Activated CD8-positive, alpha-beta memory T cell treated with anti-CD3 and anti-CD28 coated beads for 4 hours (primary cell): Measurements from ENCODE around the gene MTA1.
A peak's percentile ranks its signal among the peaks of the same experiment; 100 is the strongest.

Experiments used
- DNase-seq, 2 donors: peaks; one replicate each; pipeline ENCODE4 v3.0.0-alpha.2; 2020; ENCODE audit warnings: low read depth in 2 of 2

MTA1 gene

DNA sequence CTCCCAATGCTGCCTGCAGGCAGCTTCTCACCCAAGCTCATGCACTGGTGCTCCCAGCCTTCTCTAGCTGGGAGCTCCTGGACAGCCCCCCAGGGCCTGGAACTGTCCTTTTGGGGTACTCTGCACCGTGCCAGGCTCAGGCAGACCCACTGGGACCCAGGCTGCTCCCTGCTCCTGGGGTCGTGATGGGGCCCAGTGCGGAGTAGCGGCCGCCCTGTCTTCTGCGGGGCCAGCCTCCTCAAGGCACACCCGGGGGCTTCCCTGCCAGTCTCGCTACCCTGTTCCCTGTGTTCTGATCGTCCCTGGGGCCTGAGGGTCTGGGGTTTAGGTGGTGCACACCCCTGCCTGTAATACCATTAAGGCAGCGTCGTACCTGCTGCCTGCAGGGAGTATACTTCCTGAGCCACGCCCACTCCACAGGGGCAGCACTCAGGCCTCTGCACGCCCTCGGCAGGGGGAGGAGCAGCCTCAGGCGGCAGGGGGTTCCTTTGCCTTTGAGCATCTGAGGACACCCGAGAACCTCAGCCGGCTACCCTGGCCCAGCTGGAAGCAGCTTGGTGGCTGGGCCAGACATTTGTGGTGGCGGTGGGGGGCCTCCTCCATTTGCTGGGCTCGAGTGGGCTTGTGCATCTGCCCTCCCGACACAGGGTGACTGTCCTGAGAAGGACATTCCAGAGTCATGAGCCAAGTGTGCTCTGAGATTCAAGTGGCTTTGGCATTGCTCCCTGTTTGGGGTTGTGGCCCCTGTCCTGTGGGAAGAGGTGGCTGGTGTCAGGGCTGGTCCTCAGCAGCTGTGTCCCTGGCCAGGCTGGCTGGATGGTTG, 45.8 kb downstream of the MTA1 start:
- DNase-seq = no peak

DNA sequence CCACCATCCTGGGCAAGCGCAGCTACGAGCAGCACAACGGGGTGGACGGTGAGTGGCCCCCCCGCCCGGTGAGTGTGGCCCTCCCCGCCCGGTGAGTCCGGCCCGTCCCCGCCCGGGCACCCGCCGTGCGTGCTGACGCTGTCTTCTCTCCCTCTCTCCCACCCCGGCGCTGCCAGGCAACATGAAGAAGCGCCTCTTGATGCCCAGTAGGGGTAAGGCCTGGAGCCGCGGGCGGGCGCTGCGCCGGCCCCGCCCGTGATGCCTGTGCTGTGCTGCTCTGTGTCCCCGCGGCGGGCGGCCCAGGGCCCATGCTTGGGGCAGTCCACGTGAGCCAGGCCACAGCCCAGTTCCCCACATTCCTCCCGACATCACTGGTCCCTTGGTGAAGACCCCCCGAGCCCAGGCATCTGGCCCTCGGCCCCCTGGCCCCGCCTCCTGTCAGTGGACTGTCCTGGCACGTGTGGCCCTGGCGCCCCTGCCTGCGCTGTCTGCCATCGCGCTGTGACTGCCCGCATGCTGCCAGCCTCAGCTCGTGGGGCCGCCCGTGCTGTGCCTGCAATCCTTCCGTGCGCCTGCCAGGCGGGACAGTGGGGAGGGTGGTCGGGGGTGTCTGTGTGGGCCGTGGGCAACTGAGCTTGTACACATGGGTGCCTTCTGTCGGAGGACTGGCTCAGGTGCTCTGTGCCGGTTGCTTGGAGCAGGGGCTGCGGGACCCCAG, 47.1 kb downstream of the MTA1 start:
- no peak for DNase-seq

DNA sequence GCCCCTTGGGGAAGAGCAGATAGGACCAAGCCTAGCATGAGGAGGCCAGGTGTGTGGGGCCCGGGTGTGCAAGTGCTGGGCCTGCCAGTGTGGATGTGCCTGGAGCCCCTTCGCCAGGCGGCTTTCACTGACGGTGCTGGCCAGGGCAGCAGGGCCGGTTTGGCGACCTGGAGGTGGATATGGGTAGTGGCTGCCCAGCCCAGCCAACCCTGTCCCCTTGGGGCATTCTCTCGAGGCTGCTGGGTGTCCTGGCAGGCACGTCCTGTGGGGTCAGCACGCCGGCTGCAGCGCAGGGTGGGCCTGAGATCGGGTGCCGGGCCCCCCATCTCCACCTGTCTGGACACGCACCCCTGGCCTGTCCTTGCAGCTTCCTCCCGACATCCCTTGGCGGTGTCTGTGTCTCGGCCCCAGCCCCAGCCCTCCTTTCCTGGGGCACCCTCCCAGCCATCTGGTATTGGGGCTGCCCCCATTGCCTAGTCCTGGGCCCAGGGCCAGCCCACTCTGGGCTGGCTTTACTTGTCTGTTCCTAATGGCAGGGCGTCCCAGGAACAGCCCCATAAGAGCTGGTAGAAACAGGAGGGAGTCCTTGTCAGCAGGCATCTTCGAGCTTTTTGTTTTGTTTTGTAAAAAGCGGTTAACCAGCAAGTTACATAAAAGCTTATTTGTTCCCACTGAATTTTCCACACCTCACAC, 47.8 kb downstream of the MTA1 start:
- no peak for DNase-seq

DNA sequence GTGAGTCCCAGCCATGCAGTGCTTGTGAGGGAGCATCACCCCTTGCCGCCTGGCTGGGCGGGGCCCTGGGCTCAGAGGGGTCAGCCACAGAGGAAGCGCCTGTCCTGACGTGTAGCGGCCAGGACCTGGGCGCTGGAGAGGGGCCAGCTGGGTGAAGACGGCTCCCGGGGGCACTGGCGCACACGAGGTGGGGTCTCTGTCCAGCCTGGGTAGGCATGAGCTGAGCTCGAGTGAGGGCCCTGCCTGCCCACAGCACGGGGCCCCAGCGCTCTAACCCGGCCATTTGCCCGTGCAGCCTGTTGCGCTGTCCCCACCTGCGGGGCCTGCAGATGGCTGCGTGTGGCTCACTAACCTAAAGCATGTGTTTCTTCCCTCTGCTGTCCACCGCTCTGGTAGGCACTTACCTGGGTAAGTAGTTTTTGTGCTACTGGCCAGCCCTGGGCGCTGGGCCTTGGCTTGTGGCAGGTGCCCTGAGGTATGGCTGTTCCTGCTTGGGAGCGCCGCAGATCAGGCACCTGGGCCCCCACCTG, 48.4 kb downstream of the MTA1 start:
- no peak for DNase-seq

DNA sequence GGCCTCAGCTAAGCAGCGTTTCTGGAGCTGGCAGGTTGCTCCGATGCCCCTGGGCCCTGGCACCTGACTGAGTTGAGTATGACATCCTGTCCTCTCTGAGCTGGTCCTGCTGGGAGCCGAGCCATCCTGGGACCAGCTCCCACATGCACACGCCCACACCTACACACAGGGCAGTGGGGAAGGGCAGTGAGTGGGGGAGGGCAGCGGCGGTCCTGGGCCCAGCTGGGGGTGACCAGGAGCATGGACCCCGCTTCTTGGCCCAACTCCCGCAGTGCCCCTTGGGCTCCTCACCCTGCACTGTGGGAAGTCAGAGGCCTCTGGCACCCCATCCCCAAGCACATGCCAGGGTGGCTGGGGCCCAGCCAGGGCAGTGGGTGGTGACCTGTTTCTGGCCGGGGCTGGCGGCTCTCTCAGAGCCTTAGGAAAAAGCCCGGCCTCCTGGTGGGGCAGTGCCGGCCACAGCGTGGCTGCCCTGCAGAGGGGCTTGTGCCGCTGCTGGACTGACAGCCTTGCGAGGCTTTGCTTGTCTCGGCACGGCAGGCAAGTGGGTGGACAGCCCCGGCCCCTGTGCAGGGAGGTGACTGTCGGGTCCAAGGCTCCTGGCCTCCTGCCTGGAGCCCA, 49.1 kb downstream of the MTA1 start:
- DNase-seq = no peak

DNA sequence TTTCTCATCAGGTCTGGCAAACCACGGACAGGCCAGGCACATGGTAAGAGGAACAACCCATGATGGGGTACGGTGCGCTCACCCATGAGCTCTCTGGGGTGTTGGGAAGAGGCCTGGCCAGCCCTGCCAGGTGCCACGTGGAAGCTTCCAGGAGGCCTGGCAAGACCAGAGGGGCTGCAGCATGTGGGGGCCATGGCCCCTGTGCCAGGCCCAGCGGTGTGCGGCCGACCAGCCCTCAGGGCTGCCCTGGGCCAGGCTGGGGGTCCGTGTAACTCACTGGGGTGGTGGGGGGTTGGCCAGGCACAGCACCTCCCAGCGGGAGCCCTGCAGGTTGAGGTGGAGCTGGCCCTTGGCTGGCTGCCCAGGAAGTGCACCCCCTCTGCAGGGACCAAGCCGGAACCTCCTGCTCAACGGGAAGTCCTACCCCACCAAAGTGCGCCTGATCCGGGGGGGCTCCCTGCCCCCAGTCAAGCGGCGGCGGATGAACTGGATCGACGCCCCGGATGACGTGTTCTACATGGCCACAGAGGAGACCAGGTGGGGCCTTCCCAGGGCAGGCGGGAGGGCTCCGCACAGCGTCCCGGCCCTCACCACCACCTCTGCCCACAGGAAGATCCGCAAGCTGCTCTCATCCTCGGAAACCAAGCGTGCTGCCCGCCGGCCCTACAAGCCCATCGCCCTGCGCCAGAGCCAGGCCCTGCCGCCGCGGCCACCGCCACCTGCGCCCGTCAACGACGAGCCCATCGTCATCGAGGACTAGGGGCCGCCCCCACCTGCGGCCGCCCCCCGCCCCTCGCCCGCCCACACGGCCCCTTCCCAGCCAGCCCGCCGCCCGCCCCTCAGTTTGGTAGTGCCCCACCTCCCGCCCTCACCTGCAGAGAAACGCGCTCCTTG, 50.1 kb downstream of the MTA1 start:
- no peak for DNase-seq

DNA sequence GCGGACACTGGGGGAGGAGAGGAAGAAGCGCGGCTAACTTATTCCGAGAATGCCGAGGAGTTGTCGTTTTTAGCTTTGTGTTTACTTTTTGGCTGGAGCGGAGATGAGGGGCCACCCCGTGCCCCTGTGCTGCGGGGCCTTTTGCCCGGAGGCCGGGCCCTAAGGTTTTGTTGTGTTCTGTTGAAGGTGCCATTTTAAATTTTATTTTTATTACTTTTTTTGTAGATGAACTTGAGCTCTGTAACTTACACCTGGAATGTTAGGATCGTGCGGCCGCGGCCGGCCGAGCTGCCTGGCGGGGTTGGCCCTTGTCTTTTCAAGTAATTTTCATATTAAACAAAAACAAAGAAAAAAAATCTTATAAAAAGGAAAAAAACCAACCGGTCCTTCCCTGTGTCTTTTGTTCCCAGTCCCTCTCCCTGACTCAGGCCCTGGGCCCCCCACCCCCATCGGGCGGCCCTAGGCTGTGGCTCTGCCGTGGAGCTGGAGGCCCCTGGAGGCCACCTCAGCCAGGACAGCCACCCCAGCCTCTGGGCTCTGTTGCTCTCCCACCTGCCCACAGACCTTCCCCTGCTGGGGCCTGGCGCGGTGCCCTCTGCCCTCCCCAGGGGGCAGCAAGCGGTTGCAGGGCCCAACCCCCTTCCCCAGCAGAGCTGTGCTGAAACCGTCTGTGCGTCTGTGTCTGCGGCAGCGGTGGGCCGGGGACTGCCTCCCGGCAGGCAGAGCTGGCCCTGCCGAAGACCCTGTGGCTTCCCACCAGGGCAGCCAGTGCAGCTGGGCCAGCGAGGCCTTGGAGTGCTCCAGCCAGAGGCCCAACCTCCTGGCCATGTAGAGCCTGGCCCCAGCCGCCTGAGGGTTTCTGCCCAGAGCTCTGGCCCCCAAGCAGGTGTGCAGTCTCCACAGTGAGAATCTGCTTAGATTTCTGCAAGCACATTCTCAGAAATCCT, 51.0 kb downstream of the MTA1 start:
- DNase-seq = no peak

DNA sequence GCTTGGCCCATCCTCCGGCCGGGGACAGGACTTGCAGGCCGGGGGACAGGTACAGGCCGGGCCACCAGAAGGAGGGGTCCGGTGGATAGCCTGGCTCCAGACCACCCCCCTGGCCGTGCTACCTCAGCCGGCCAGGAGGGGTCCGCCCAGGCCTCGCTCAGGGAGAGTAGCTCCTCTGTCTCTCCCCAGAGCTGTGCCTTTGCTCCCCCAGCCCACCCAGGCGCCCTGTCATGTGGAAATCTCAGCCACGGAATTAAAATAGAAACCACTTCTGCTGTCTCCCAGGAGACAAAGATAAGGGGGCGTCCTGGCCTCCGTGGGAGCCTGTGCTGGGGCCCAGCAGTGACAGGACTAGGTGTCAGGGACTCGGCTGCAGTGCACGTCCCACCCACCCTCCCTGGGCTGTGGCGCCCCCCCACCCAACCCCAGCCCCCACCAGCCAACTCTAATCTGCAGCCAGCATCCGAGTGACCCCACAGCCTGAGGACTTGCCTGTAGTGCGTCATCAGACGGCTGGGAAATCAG, 51.7 kb downstream of the MTA1 start:
- DNase-seq = no peak

DNA sequence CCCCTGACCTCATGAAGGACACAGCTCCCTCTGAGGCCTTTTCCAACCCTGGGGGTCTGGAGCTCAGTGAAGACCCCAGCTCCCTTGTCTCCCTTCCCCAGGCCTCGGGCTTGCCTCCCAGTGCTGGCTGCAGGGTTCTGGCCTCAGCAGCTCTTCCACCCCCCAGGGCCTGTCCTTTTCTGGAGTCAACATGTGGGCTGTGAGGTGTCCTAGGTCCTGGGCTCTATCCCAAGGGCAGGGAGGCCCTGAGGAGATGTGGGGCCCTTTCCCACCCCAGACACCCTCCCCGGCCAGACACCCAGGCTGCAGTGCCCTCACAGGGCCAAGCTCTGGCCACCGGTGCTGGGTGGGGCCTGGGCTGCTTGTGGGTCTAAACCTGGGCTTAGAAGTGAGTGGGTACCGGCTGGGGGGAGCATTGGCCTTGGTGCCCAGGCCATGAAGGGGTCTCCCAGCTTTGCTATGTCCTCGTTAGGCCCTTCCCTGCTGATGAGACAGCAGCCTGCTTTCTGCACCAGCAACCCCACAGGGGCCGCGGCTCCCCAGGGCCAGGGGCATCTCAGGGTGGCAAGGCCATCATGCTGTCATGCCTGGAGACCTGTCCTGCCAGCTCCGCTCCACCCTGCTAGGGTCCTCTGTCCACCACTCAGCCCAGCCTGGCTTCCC, 52.3 kb downstream of the MTA1 start:
- DNase-seq = no peak

DNA sequence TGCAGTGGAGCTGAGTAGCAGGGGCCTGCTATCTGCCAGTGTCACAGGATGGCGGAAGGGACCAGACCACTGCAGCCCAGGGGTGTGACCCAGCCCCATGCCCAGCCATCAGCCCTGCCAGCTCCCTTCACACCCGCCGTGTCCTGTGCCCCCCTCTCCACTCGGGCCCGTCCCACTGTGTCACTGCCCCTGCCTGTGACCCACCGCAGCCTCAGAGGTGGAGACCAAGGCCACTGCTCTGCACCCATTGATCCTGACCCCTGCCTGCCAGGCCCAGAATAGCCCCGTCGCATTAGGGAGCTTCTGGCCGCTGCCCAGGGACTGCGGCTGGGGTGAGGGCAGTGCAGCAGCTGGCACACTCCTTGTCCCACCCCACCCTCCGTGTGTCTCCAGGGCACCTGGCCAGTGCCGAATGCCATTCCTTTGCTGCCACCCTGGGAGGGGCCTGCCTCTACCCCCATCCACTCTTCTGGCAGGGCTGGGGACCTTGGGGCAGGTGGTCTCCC, 52.9 kb downstream of the MTA1 start:
- DNase-seq = no peak

DNA sequence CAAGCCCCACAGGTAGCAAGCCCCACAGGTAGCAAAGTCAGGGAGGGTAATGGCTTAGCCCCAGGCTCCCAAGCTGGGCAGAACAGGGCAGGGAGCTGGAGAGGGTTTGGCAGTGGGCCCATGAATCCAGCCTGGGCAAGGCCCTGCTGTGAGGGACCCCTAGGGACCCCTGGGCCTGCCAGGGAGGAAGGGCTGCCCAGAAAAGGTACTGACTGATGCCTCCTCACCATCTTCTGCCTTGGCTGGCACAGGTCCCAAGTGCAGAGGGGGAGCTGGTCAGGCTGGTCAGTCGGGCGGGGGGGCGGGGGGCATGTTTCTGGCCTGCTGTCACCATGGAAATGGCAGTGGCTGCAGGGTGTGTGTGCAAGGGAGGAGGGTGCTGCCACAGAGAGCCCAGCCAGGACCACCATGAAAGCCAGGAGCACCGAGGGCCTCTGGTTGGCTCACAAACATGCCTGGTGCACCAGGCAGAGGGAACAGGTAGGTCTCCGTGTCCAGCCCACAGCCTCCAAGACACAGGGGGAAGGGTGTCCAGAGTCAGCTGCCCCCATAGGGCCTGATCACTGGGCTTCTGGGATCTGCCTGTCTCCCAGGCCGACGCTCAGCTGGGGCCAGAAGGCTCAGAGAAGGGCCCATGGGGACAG, 53.5 kb downstream of the MTA1 start:
- no peak for DNase-seq

DNA sequence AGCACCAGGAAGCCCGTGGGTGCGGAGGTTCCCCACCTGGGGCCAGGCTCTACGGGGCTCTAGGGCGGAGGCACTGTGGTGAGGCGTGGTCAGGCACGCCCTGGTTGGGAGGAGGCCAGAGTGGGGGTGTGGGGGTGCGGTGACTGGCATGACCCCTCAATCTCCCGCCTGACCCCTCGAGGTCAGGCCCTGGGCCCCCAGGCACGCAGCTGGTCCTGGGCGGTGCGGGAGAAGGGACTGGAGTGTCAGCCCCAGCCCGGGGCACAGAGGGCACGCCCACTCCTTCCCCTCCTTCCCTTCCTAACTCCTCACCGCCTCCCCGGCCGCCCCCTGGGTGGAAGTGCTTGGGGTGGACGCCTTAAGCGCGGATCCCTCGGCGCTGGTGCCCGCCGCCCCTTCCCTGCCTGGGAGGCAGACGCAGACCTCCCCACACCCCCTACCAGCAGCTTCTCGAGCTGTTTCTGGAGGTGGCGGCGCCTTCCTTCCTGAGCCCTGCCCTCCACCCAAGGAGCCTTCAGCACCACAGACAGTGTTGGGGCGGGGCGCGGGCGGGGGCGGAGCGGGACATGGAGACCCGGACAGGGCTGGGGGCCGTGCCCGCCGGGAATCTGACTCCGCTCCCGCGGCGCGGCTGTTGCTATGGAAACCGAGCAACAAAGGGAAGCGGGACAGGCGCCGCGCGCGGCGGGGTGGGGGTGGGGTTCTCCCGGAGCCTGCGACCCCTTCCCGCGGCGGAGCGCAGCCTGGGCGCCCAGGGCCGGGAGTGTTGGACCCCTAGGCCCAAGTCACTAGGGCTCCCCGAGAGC, 54.3 kb downstream of the MTA1 start:
- DNase-seq = peak in 1 of 2 donors; percentile 39

DNA sequence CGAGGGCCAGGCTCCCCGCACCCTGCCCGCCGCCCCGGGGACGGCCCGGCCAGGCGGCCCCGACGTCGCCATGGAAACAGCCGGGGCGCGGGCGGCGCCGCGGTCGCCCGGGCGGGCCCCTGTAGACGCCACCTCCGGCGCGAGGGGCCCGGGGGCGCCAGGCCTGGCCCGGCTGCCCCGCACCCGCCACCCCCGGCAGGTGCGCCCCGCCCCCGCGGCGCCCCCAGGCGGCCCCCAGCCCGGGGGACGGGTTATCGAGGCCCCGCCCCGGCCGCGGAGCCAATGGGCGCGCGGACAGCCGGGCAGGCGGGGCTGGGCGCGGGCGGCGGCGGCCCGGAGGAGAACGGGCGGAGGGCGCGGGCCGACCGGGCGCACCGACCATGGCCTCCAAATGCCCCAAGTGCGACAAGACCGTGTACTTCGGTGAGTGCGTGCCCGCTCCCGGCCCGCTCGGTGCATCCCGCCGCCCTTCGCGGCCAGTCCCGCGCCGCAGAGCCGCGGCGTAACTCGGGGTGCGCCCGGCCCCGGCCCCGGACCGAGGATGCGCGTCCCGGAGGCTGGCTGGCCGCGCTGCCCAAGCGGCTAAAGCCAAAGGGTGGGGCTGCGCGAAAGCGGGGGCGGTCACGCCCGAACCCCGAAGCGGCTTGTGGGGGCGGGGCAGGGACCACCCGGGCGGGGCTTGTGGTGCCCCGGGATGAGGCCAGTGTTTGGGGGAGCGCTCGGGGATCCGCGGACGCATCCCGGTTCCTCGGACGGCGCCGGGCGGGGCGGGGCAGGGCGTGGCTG, 55.0 kb downstream of the MTA1 start, which contains the start of gene CRIP2:
CRIP2 (plus strand) TSS at position 339 of the 786 bp plus-strand sequence; CDS start at position 381, 42 bp downstream.
- DNase-seq = no peak

DNA sequence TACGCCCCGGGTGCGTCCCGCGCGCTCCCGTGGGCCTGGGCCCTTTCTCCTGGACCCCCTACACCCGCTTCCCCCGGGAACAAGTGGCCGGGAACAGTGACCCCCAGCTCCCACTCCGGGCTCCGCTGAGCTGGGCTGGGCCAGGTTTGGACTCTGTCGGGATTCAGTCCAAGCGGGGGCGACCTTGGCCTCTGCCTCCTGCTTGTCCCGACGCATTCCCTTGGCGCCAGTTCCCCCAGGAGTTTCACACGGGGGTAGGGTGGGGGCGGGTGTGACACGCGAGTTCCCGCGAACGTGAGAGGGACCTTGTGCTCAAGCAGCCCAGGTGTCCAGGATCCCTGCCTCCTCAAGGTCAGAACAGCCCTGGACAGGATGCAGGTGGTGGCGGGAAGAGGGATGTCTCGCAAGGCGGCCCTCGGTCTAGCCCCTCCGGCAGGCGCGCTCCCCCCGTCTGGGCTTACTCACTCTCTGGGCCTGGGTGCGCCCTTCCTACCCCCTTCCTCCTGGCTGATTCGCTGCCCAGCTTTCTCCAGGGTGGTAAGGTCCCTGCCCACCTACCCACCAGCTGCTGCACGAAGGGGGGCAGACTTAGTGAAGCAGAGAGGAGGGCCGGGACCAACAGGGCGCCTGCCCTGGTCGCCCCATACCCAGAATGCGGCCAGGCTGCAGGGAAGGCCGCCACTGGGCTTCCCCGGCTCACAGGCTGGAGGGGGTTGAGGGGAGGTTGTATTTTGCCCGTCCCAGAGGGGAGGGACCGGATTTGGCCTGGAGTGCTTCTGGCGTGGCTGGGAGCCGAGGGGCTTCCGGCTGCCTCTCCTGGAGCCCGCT, 55.9 kb downstream of the MTA1 start:
- no peak for DNase-seq

DNA sequence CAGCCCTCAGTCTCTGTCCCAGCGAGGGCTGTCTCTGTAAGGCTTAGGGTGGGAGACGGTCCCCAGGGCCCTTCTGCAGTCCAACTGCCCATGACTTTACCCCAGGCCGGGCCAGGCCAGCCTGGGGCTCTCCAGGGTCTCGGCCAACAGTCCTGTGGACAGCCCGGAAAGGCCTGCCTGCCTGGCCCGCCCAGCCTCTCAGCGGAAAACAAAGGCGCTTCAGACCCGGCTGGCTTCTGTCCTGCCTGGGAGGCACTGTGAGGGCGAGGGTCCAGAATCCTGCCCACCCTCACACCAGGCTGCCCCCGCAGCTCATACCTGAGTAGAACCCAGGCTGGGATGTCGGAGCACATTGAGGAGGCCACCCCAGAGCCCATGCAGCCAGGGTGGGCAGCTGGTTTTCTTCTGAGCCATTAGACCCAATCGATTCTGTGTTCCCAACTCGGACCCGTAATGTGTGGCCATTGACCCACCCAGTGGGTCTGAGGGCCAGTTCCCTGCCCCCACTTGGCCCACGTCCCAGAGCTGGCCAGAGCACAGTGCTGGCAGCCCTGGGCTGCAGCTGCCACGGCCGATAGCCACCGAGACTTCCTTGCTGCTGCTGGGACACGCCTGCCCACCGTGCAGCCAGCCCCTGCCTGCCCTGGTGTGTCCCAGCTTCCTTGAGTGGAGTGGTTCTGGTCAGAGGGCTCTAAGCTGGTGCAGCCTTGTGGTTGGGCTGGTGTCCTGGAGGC, 56.6 kb downstream of the MTA1 start:
- DNase-seq = no peak
